Kidney glomerular epithelial cell (primary cell): Measurements from ENCODE around the gene MDFIC.

ENCODE experiments used
- DNase-seq: peaks from one replicate; lab custom pipeline; 2025; lab: John Stamatoyannopoulos, UW

The MDFIC gene

GRCh38 chr7:114953724-114954123, 31.8 kb downstream of the MDFIC start:
- DNase-seq: no peak

DNA sequence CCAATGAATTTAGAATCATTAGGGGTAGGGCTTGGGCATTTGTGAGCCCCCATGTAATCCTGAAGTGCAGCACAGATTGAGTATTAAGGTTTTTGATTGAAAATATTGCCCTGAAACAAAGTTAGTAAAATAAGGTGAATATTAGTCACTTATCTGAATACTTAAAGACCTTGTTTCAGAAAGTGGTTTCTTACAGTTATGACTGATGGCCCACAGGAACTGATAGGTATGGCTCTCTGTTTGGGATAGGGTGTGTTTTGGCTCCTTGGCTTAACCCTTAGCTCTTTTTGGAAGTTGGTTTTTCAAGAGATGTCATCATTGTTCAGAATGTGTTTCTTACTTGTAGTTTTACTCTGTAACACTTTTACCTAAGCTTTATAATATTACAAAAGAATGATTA, 34.8 kb downstream of the MDFIC start:
- DNase-seq: no peak

DNA sequence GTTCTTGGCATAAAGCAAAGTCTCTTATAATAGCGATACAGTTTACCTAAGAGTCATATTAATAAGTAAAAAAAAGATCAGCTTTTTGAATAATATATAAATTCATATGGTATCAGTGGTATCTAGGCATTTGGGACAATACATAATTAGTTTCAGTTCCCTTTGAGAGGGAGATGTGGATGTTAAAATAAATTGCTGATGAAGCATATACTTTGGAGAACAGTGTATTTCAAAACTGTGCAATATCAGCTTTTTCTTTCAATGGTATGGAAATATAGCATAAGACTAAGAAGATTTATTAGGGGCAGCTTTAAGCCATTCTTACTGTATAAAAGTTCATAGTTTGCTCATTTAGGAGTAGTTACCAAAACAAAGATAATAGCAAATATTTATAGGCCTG, 35.5 kb downstream of the MDFIC start:
- no peak for DNase-seq

DNA sequence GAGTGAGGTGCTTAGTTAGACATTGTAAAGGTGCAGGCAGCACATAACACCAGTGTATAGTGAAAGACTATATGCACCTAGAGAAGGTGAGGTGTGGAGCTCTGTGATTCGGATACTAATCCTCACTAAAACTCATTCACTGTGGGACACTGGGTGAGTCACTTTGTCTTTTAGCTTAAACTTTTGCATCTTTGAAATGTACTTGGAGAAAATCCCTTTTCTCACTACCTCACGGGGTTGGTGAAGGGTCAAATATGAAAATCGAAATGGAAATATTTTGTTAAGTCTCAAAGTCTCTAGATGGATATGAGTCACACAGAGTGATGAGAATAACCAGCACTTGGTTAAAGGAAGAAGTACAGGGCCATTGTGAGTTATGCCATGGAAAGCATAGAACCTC, 38.0 kb downstream of the MDFIC start:
- no peak for DNase-seq

DNA sequence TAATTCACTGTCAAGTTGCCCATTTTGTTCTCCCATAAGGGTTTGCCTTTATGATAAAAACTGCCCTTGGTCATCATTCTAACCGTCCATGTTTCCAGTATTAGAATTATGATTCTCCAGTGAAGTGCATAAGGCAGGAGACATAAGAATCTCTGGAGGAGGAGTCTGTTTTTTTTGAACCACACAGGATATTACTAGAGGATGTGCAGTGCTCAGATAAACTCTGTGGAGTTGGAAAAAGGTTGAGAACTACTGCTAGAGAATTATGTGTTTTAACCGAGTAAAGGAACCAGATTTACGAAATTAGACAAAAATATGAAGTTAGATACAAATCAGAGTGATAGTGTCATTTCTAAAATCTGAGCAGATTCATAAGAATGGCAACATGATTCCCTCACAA, 40.5 kb downstream of the MDFIC start:
- DNase-seq: no peak

GRCh38 chr7:114966156-114966555, 44.3 kb downstream of the MDFIC start:
- DNase-seq: no peak

DNA sequence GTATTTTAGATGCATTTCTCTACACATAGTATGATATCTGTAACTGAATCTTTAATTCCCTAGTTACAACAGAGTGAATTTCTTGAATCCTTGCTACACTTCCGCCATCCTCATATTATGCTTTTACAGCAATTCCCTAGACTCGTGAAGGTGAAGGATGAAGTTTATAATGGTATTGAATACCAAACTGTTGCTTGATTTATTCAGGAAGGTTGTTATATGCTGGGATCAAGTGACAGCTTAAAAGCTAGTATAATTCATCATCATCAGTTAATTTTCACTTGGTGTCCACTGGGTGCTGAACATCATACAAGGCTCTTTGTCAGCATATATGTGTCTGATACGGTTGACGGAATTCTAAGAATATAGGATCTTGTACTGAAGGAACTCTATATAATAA, 47.2 kb downstream of the MDFIC start:
- DNase-seq: no peak

DNA sequence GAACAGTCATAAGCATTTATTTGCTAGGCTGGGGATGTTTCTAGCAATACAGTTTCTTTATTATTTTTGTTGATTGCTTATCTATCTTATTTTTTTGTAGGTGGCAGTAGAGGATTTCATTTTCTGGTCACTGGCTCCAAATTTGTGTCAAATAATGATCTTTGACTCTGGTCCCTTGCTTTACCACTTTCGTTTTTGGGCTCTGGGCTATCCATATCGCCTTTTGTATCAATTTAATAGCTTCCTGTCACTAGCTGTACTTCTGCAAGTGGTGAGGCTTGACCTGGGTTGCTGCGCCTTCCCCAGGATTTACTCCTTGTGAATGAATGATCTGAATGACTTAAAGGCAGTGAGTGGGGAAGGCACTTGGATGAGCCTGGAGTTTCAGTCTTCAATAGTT, 48.4 kb downstream of the MDFIC start:
- DNase-seq: no peak

DNA sequence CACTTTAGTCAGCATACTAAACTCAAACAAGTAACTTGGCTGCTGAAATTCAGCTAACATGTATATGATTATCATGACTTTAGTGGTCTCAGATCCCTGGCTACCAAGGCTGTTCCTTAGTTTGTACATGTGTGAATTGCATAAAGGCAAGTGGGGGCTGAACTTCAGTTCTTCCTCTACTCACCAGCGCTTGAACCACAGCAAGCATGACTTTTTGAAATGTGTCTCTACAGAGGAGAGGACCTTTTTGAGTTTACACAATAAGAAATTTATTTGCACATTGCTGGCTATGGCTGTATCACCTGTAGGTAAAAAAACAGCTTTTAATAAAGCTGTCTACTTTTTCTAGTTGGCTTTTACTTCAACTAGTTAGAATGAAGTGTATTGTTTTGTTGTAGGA, 48.8 kb downstream of the MDFIC start:
- DNase-seq: no peak

GRCh38 chr7:114972567-114972966, 50.7 kb downstream of the MDFIC start:
- no peak for DNase-seq

DNA sequence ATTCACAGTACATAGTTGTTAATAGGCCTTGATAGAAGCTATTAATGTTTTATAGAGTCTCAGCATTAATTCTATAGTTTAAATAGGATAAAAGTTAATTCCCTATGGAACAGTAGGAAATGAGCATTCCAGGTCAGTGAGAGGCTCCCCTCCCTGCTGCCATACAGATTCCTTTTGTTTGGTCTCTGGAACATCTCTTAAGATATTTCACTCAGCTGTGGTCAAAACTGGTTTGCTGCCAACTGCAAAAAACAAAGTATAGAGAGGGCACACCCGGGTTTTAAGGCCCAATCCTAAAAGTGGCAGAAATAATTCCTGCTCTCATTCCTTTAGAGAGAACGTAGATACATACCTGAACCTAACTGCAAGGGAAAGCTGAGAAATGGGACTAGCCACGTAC, 51.3 kb downstream of the MDFIC start:
- peak; percentile 31 for DNase-seq

DNA sequence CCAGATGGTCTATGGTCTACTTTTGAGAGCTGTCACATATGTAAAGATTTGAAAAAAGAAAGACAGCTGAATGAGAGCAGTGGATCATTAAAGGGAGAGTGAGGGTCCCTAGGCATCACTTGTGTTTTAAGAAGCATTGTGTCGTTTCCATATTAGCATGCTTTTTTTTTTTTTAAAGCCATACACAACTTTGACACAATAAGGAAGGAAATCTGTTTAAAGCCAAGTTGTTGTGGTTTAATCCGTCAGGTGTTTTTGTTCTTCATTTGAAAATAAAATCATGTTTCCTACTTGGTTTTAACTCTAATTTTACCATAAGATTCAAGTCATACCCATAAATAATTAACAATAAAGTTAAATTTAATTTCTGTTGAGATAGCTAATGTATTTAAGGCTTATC, 53.5 kb downstream of the MDFIC start:
- DNase-seq: no peak

DNA sequence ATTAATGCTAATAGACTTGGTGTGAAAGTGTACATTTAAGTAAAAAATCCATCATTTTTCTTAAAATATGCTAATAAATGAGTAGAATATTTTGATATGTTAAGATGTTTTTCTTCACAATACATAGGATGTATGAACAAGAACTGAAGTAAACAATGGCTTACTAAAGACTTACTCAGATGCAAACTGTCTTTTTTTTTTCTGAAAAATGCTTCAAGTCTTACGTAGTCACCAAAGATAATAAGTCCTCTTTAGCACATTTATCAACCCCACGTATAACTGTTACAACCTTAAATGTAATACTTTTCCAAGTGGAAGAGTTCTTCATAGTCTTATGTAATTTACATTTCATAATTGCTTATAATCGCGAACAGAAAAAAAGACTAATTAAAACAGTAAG, 54.8 kb downstream of the MDFIC start:
- no peak for DNase-seq

GRCh38 chr7:114977277-114977676, 55.4 kb downstream of the MDFIC start:
- DNase-seq: no peak

GRCh38 chr7:114979388-114979787, 57.5 kb downstream of the MDFIC start:
- no peak for DNase-seq

DNA sequence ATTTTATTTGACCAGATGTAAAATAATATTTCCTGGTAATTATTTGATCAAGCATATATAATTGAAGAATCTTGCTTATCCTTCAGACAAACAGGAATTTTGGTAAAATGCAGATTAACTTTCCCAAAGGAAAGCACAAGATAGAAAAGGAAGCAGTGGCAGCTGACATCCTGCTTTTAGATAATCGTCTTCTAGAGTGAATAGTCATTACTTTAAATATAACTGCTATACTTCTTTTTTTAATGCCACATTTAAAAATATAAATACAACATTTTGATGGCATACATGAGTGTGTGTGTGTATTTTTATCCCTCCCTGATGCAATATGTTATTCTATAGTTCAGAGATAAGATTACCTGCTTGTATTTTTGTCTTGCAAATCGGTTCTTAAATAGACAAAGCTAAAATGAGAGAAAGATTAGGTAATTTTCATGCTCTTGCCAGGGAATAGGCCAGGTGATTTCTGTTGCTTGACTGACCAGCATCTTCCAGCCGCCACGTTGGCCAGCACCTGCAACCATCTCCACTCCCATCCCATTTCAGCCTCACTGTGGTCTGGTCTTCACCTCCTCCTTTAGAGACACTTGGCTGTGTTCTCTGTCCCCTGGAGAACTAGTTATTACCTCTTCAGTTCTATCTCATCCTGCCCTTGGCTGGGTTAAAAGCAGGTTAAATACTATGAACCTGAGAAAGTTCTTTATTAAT, 58.1 kb downstream of the MDFIC start:
- DNase-seq: no peak

DNA sequence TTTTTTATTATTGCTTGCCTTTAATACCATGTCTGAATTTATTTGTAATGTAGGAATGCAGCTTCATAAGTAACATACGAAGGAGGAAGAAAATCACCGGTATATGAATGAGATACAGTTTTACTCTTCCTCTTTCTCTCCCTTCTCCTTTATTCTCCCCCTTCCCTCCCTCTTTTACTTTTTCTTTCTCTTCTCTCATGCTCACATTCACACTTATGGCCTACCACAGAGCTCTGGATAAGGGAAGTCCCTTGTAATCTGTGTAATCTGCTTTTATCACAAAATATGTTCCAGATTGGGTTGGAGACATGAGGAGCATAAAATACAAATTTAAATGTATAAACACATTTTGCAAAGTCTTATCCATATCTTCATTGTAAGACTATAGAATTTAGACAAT, 59.4 kb downstream of the MDFIC start:
- no peak for DNase-seq

DNA sequence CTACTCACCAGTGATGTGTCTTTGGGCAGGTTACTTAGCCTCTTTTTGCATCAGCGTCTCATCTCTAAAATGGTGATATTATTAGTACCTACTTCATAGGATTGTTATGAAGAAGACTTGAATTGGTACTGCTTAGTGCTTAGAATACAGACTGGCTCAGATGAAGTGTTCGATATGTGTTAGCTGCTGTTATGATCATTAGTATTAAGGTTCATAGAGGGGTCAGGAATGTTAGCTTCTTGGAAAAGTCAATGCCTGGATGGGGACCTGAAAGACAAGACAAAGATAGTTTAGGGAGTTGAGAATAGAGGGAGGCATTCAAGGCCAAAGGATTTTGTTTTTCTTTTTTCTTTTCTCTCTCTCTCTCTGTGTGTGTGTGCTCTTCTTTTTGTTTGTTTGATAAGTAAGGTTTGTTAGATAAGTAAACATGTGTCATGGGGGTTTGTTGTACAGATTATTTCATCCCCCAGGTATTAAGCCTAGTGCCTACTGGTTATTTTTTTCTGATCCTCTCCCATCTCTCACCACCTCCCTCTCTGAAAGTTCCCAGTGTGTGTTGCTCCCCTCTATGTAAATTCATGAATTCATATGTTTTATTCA, 63.3 kb downstream of the MDFIC start:
- no peak for DNase-seq

GRCh38 chr7:114986190-114987180, 64.6 kb downstream of the MDFIC start:
- DNase-seq: peak; percentile 41

GRCh38 chr7:114988026-114988425, 66.1 kb downstream of the MDFIC start:
- no peak for DNase-seq

DNA sequence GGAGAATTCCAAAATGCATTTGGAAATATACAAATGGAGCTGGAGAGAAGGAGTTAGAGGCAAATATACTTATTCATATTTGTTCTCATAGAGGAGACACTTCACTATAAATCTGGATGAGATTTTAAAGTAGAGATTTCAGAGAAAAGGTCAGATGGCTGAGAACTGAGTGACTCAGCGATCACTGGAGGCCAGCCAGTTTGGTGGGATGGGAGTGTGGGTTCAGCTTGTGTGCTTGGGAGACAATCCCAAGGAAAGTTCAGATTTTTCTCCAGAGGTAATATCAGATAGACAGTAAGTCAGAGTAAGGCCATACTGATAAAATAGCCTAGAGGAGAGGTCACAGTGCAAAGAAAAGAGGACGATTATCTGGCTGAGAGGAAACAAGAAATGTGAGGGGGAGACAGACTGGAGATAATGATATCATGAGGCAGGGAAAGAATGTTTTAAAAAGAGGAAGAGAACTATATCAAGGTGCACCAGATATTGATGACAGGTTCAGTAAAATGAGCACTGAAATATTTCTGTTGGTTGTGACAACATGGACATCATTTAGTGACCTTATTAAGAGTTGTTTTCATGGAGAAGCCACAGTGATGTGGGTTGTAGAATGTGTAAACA, 67.0 kb downstream of the MDFIC start:
- no peak for DNase-seq

GRCh38 chr7:114989531-114989930, 67.6 kb downstream of the MDFIC start:
- no peak for DNase-seq
